Stimulated activated naive CD8-positive, alpha-beta T cell treated with anti-CD3 and anti-CD28 coated beads, Interleukin-15, Interleukin-2, amounts not matched to agents 100 U/mL and 50 U/mL, for 24 hours (primary cell): ENCODE measurements around the gene ALB.
"Not testable (repeated sequence)": the region's sequence is repeated elsewhere in the genome, so short reads cannot be mapped to it uniquely, and the experiment has no call there.

Experiments used
- ATAC-seq: fragments of 150-1000 bp; cut with Tn5 transposase; one replicate; pipeline ENCODE4 v1.10.0; 2021
- DNase-seq: peaks from one replicate; pipeline ENCODE4 v3.0.0; 2021

Gene ALB

GRCh38 chr4:73404042-73404441 is at the start of gene ALB:
TSS of gene ALB (plus strand) at chr4:73404287. CDS start at chr4:73404328, 41 bp downstream.
- DNase-seq (no peak), ATAC-seq (no peak)

- not testable (repeated sequence) for ATAC-seq, DNase-seq
Measured at GRCh38 chr4:73357174-73357573, 46.9 kb upstream of the ALB start.

- not testable (repeated sequence) for DNase-seq, ATAC-seq
Measured at GRCh38 chr4:73369506-73370199, 34.4 kb upstream of the ALB start.

- no peak for DNase-seq
Measured at GRCh38 chr4:73375328-73375741, 28.8 kb upstream of the ALB start.

GRCh38 chr4:73376251-73376650 is 27.8 kb upstream of the ALB start:
- ATAC-seq (no peak), DNase-seq (no peak)

More at GRCh38 chr4:73375328-73375741, 28.8 kb upstream of the ALB start:
- no peak for ATAC-seq

- no peak for DNase-seq
- ATAC-seq = no peak
Measured at GRCh38 chr4:73376976-73377375, 27.1 kb upstream of the ALB start.

GRCh38 chr4:73378887-73379286 is 25.2 kb upstream of the ALB start:
- ATAC-seq (no peak), DNase-seq (no peak)

- no peak for ATAC-seq
Measured at GRCh38 chr4:73379946-73380345, 24.1 kb upstream of the ALB start.

GRCh38 chr4:73381214-73381613 is 22.9 kb upstream of the ALB start:
- ATAC-seq = no peak

More at GRCh38 chr4:73379946-73380345, 24.1 kb upstream of the ALB start:
- DNase-seq = no peak

GRCh38 chr4:73383452-73383851 is 20.6 kb upstream of the ALB start:
- no peak for DNase-seq
- no peak for ATAC-seq

More at GRCh38 chr4:73381214-73381613, 22.9 kb upstream of the ALB start:
- DNase-seq = no peak

GRCh38 chr4:73387552-73387951 is 16.5 kb upstream of the ALB start:
- DNase-seq (no peak), ATAC-seq (no peak)

GRCh38 chr4:73388887-73389286 is 15.2 kb upstream of the ALB start:
- ATAC-seq = no peak
- no peak for DNase-seq

GRCh38 chr4:73389663-73390062 is 14.4 kb upstream of the ALB start:
- ATAC-seq, DNase-seq: not testable (repeated sequence)

GRCh38 chr4:73391774-73392173 is 12.3 kb upstream of the ALB start:
- ATAC-seq = no peak

GRCh38 chr4:73392936-73393335 is 11.2 kb upstream of the ALB start:
- DNase-seq (no peak), ATAC-seq (no peak)

More at GRCh38 chr4:73391774-73392173, 12.3 kb upstream of the ALB start:
- DNase-seq = no peak

GRCh38 chr4:73396304-73396703 is 7.8 kb upstream of the ALB start:
- DNase-seq = no peak
- ATAC-seq = no peak

GRCh38 chr4:73396993-73397972 is 6.8 kb upstream of the ALB start:
- ATAC-seq (no peak), DNase-seq (no peak)

GRCh38 chr4:73401412-73401811 is 2.7 kb upstream of the ALB start:
- ATAC-seq = no peak

GRCh38 chr4:73404457-73404856 is 370 bp downstream of the ALB start:
- ATAC-seq (no peak), DNase-seq (no peak)

More at GRCh38 chr4:73401412-73401811, 2.7 kb upstream of the ALB start:
- DNase-seq = no peak

- no peak for ATAC-seq
- no peak for DNase-seq
Measured at GRCh38 chr4:73405138-73405537, 1.1 kb downstream of the ALB start.

- DNase-seq = no peak
- no peak for ATAC-seq
Measured at GRCh38 chr4:73406548-73406875, 2.4 kb downstream of the ALB start.

- DNase-seq (no peak), ATAC-seq (no peak)
Measured at GRCh38 chr4:73407227-73407673, 3.2 kb downstream of the ALB start.
